ENCODE results near the gene CBX4. TPM values are rescaled to one million over a fixed set of nuclear protein-coding genes. Genes with fewer than 3 reads are reported as not detected.

CBX4 gene
- total and polyA plus RNA-seq, 8 donors = 11.1 to 22.3 (median 17.0) TPM

- peak; percentile 55 for ATAC-seq
- DNase-seq = peak; percentile 78 to 93 (median 91)
- peak in 1 of 2 donors; percentile 10 for TF ChIP-seq CTCF (IDR thresholded peaks at IDR 0.05)
- Histone ChIP-seq H3K27ac (peak overlapping the region; percentile 91 to 92), H3K36me3 (peaks cover 0 to 27% of the 10 kb centered on the region in 2 donors), H3K9me3 (no peaks in the 10 kb centered on the region), H3K4me1 (peaks cover 36 to 79% of the 10 kb centered on the region in 2 donors), H3K4me3 (peak overlapping the region; percentile 70 to 74), H3K27me3 (peaks cover 20 to 27% of the 10 kb centered on the region in 2 donors)
- intact Hi-C loops (cut with DNase I) = no loop called here
These were observed 2.0 kb downstream of the CBX4 start for GRCh38 chr17:79836972-79837887.

- peaks cover 43 to 79% of the 10 kb centered on the region in 2 donors for H3K4me1 ChIP-seq
- intact Hi-C loops (cut with DNase I) = no loop called here
These were observed 2.7 kb downstream of the CBX4 start for GRCh38 chr17:79836510-79836971.

DNA sequence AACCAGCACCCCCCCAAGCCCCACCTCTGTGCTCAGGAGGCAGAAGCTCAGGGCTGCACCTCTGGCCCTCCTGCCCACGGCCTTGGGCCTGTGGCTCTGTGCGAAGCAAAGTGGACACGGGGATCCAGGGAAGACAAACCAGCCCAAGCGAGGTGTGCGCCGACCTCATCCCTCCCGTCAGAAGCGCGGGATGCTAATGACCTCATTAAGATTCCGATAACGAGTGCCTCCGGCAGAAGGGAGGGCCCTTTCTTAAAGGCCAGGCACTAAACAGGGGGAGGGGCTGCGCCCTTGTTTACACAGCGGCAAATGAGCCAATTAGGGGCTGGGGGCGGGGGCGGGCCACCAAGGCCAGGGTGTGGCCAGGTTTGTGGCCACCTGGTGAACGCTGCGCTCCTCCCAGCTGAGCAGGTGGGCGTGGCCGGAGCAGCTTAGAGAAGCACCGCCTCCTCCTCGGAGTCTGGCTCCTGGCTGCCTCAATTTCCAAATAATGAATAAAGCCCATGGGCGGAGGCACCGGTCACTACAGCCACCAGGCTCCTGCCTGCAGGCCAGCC is 3.2 kb downstream of the CBX4 start:
- Histone ChIP-seq H3K36me3 (peaks cover 0 to 27% of the 10 kb centered on the region in 2 donors), H3K27ac (peak overlapping the region; percentile 91 to 92), H3K4me1 (peaks cover 44 to 78% of the 10 kb centered on the region in 2 donors), H3K4me3 (peak overlapping the region in 1 of 2 donors; percentile 70), H3K27me3 (peaks cover 8 to 15% of the 10 kb centered on the region in 2 donors), H3K9me3 (no peaks in the 10 kb centered on the region)
- peak in 2 of 4 donors; percentile 84 to 91 for DNase-seq
- no peak for TF ChIP-seq CTCF (IDR thresholded peaks at IDR 0.05)
- intact Hi-C loops (cut with DNase I) = no loop called here
- ATAC-seq = peak; percentile 27

More at GRCh38 chr17:79836510-79836971, 2.7 kb downstream of the CBX4 start:
- DNase-seq = peak in 2 of 4 donors; percentile 62 to 85
- no peaks in the 10 kb centered on the region for H3K9me3 ChIP-seq
- TF ChIP-seq CTCF (IDR thresholded peaks at IDR 0.05) = no peak
- H3K4me3 ChIP-seq = peak overlapping the region; percentile 70 to 74
- H3K27me3 ChIP-seq = peaks cover 13 to 20% of the 10 kb centered on the region in 2 donors
- H3K36me3 ChIP-seq = peaks cover 0 to 27% of the 10 kb centered on the region in 2 donors
- peak overlapping the region; percentile 91 to 92 for H3K27ac ChIP-seq
- ATAC-seq = peak; percentile 3

GRCh38 chr17:79835470-79835899 is 3.8 kb downstream of the CBX4 start:
- H3K9me3 ChIP-seq = no peaks in the 10 kb centered on the region
- peaks cover 0 to 27% of the 10 kb centered on the region in 2 donors for H3K36me3 ChIP-seq
- H3K4me1 ChIP-seq = peaks cover 40 to 77% of the 10 kb centered on the region in 2 donors
- no peak for DNase-seq
- intact Hi-C loops (cut with DNase I) = no loop called here
- H3K4me3 ChIP-seq = no peak overlapping the region
- H3K27me3 ChIP-seq = peaks cover 3 to 10% of the 10 kb centered on the region in 2 donors
- TF ChIP-seq CTCF (IDR thresholded peaks at IDR 0.05) = no peak
- no peak for ATAC-seq
- H3K27ac ChIP-seq = no peak overlapping the region
